Endothelial cell of umbilical vein (primary cell): ENCODE measurements around the gene SLC30A10. TPM values are rescaled to one million over a fixed set of nuclear protein-coding genes. Genes with fewer than 3 reads are reported as not detected.

Source experiments
- BruUV-seq: library from RNA; stranded (reverse); fragments of 400-500 nt; replicated peaks from 2 replicates; lab custom pipeline; 2021; lab: Mats Ljungman, UMichigan
- CTCF ChIA-PET: fragments of 300-600, 350-600 bp; sonication (Branson Sonifier 250); formaldehyde crosslinking; loops from one replicate; lab custom pipeline; 2021; ENCODE audit warnings: antibody characterized with exemption, inconsistent platforms; lab: Charles Lee
- POLR2A ChIA-PET: fragments of 300-600, 350-600 bp; sonication (Branson Sonifier 250); formaldehyde crosslinking; loops from one replicate; lab custom pipeline; 2021; ENCODE audit warnings: antibody characterized with exemption, inconsistent platforms; lab: Charles Lee
- DNase-seq: peaks from one replicate; pipeline ENCODE4 v3.0.0-alpha.2; 2011; ENCODE audit warnings: low read depth, low spot score
- FAIRE-seq: peaks from 2 replicates; lab custom pipeline; 2011; peaks lifted over from hg19 to GRCh38; lab: Jason Lieb, UNC
- H2AFZ ChIP-seq: 2 replicates; pipeline ENCODE4 v1.6.0; 2012; ENCODE audit warnings: low read depth, low read length, control low read depth, inconsistent platforms
- H3K27ac ChIP-seq: 2 replicates; pipeline ENCODE4 v1.5.1; 2011; ENCODE audit warnings: low read depth, mild to moderate bottlenecking, control low read depth, low read length, moderate library complexity; ENCODE audit not compliant: insufficient read depth
- H3K27me3 ChIP-seq, 2 experiments: 2 replicates each; pipeline versions ENCODE4 v1.6.0 to v1.6.1; 2011; ENCODE audit warnings: low read length in 2 of 2, mixed read lengths in 1 of 2; ENCODE audit not compliant: control insufficient read depth in 2 of 2, insufficient read depth in 2 of 2
- H3K36me3 ChIP-seq, 2 experiments: 2 replicates in 1 of 2; 3 replicates in 1 of 2; pipeline ENCODE4 v1.5.1; 2011; ENCODE audit warnings: low read length in 2 of 2, mild to moderate bottlenecking in 1 of 2, moderate library complexity in 1 of 2; ENCODE audit not compliant: control insufficient read depth in 2 of 2, insufficient read depth in 2 of 2; ENCODE audit errors: extremely low read depth in 1 of 2
- H3K4me1 ChIP-seq: 3 replicates; pipeline ENCODE4 v1.5.1; 2011; ENCODE audit warnings: mild to moderate bottlenecking, low read length; ENCODE audit not compliant: control insufficient read depth, insufficient read depth; ENCODE audit errors: extremely low read depth
- H3K4me2 ChIP-seq: 2 replicates; pipeline ENCODE4 v1.6.1; 2011; ENCODE audit warnings: low read length, control low read depth, mixed read lengths; ENCODE audit not compliant: insufficient read depth
- H3K4me3 ChIP-seq, 3 experiments: fragments of 200-600 bp in 1 of 3; sonication (generic), shearing (Covaris generic) in 1 of 3; replicated peaks in 1 of 3; 2 replicates each; pipeline ENCODE4 v1.5.1; 2011 to 2016; ENCODE audit warnings: control low read depth in 3 of 3, low read length in 3 of 3, mild to moderate bottlenecking in 2 of 3, inconsistent platforms in 1 of 3, low read depth in 1 of 3, moderate library complexity in 1 of 3; ENCODE audit not compliant: insufficient read depth in 1 of 3
- H3K79me2 ChIP-seq: 2 replicates; pipeline ENCODE4 v1.6.0; 2012; ENCODE audit warnings: low read length, inconsistent platforms; ENCODE audit not compliant: control insufficient read depth, insufficient read depth
- H3K9ac ChIP-seq: replicated peaks from 2 replicates; pipeline ENCODE3; 2011; ENCODE audit warnings: low read length, control low read depth; ENCODE audit not compliant: insufficient read depth; ENCODE audit errors: extremely low read depth
- H3K9me1 ChIP-seq: replicated peaks from 3 replicates; pipeline ENCODE4 v1.6.0; 2011; ENCODE audit warnings: mild to moderate bottlenecking, low read length; ENCODE audit not compliant: control insufficient read depth, insufficient read depth; ENCODE audit errors: extremely low read depth
- H3K9me3 ChIP-seq: replicated peaks from 2 replicates; pipeline ENCODE4 v1.5.1; 2012; ENCODE audit warnings: low read length, inconsistent platforms; ENCODE audit not compliant: control insufficient read depth, insufficient read depth
- H4K20me1 ChIP-seq: replicated peaks from 2 replicates; pipeline ENCODE3; 2011; ENCODE audit warnings: mild to moderate bottlenecking, low read length; ENCODE audit not compliant: control insufficient read depth, insufficient read depth; ENCODE audit errors: extremely low read depth
- EZH2 ChIP-seq: IDR thresholded peaks from 2 replicates; pipeline ENCODE4 v1.6.1; 2012; ENCODE audit warnings: borderline replicate concordance, low read depth, mild to moderate bottlenecking, moderate library complexity, low read length, inconsistent platforms; ENCODE audit not compliant: severe bottlenecking
- FOS ChIP-seq: IDR thresholded peaks from 2 replicates; pipeline ENCODE4 v1.6.1; 2011; ENCODE audit warnings: mild to moderate bottlenecking, low read length, moderate library complexity, borderline replicate concordance; ENCODE audit not compliant: insufficient read depth
- GATA2 ChIP-seq: IDR thresholded peaks from 2 replicates; pipeline ENCODE4 v1.7.0; 2011; ENCODE audit warnings: low read depth, mild to moderate bottlenecking, moderate library complexity, mixed read lengths, low read length; ENCODE audit not compliant: insufficient read length, insufficient read depth
- JUN ChIP-seq: IDR thresholded peaks from 2 replicates; pipeline ENCODE4 v1.6.1; 2011; ENCODE audit warnings: borderline replicate concordance, low read depth; ENCODE audit not compliant: insufficient read length, insufficient read depth
- MYC ChIP-seq: IDR thresholded peaks from one replicate; pipeline ENCODE4 v1.6.1; 2011; ENCODE audit warnings: mild to moderate bottlenecking, low read depth, low read length
- POLR2A ChIP-seq: IDR thresholded peaks from 2 replicates; pipeline ENCODE4 v1.6.1; 2012; ENCODE audit warnings: low read depth, mild to moderate bottlenecking, control low read depth, low read length
- POLR2AphosphoS5 ChIP-seq: IDR thresholded peaks from 2 replicates; pipeline ENCODE4 v1.6.1; 2012; ENCODE audit warnings: low read depth, mild to moderate bottlenecking, control low read depth, low read length, moderate library complexity; ENCODE audit not compliant: insufficient read depth
- dilution Hi-C: fragments of 300-500 bp; cut with MboI; formaldehyde crosslinking; loops from one replicate; pipeline ENCODE4 v1.15.0; 2019; ENCODE audit warnings: low sequenced_read_pairs; ENCODE audit not compliant: extremely low pct_ligation_motif_present
- intact Hi-C: fragments of 100-400 bp; cut with micrococcal nuclease; formaldehyde crosslinking; loops from one replicate; pipeline ENCODE4 v1.10.0; 2022
- polyA plus RNA-seq, 4 experiments: library from polyadenylated mRNA; depleted of rRNA in 3 of 4; stranded (reverse) in 3 of 4; unstranded in 1 of 4; fragments of >200 nt; gene quantifications; 2 replicates each; pipeline versions ENCODE4 v1.2.1 to v1.2.3, GENCODE V29; 2011 to 2012; ENCODE audit warnings: missing spikeins in 1 of 4
- total RNA-seq: library from RNA; stranded (reverse); gene quantifications from 2 replicates; pipeline ENCODE4 v1.2.3, GENCODE V29; 2021
- TF ChIP-seq, protein P1 (sequence below): IDR thresholded peaks from 2 replicates; pipeline ENCODE4 v1.6.1; 2011; ENCODE audit not compliant: insufficient read depth, insufficient read length
- TF ChIP-seq, protein P2 (sequence below), 2 donors: IDR thresholded peaks; 1 replicate in 1 of 2; 2 replicates in 1 of 2; pipeline ENCODE4 v1.5.1; 2011; ENCODE audit warnings: low read length in 2 of 2, mild to moderate bottlenecking in 2 of 2, moderate library complexity in 2 of 2, control low read depth in 1 of 2, inconsistent platforms in 1 of 2, low read depth in 1 of 2; ENCODE audit not compliant: insufficient read depth in 1 of 2; ENCODE audit errors: extremely low read depth in 1 of 2

The SLC30A10 gene
- total and polyA plus RNA-seq, 2 donors (not counting 3 experiments of a cell fraction or from before 2014, with no cell fraction given), result not detected

DNA sequence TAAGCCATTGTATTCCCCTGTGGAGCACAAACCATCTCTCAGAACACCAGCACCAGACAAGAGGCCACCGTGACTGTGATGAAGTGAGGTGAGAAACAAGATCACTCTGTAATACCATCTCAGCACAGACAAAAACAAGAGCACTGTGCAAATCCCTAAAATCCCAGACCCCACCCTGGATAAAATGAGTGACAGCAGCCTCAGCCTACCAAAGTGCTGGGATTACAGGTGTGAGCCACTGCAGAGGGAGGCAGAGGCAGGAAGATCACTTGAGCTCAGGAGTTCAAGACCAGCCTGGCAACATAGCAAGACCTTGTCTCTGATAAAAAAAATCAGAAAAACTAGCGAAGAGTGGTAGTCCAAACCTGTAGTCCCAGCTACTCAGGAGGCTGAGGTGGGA, 23.4 kb downstream of the SLC30A10 start:
- intact Hi-C loops, result no loop called here
- CTCF ChIA-PET, result interaction anchor here (0.6 kb wide), 1 partner anchor 347 kb away, joined by 3 read pairs; no protein-coding TSS in a partner anchor

More for the DNA sequence above, 23.4 kb downstream of the SLC30A10 start:
- Histone ChIP-seq H3K9ac (no peak overlapping the region), H3K4me1 (peaks cover 4% of the 10 kb centered on the region), H3K4me2 (no peak overlapping the region), H3K79me2 (no peaks in the 10 kb centered on the region), H4K20me1 (no peaks in the 10 kb centered on the region), H3K27me3 (no peaks in the 10 kb centered on the region), H3K9me1 (no peaks in the 10 kb centered on the region), H3K4me3 (no peak overlapping the region), H3K36me3 (no peaks in the 10 kb centered on the region), H3K27ac (no peak overlapping the region), H2AFZ (no peak overlapping the region), H3K9me3 (no peaks in the 10 kb centered on the region)
- DNase-seq (no peak), FAIRE-seq (no peak)
- dilution Hi-C loops, result no loop called here
- no TSS peak for BruUV-seq
- TF ChIP-seq, protein P1, sequence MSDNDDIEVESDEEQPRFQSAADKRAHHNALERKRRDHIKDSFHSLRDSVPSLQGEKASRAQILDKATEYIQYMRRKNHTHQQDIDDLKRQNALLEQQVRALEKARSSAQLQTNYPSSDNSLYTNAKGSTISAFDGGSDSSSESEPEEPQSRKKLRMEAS, result no peak
- no peak for TF ChIP-seq JUN
- no peak for TF ChIP-seq POLR2AphosphoS5
- no peak for TF ChIP-seq EZH2
- no peak for TF ChIP-seq GATA2
- no peak for TF ChIP-seq FOS
- TF ChIP-seq POLR2A, result no peak
- no peak for TF ChIP-seq MYC
- TF ChIP-seq, protein P2, sequence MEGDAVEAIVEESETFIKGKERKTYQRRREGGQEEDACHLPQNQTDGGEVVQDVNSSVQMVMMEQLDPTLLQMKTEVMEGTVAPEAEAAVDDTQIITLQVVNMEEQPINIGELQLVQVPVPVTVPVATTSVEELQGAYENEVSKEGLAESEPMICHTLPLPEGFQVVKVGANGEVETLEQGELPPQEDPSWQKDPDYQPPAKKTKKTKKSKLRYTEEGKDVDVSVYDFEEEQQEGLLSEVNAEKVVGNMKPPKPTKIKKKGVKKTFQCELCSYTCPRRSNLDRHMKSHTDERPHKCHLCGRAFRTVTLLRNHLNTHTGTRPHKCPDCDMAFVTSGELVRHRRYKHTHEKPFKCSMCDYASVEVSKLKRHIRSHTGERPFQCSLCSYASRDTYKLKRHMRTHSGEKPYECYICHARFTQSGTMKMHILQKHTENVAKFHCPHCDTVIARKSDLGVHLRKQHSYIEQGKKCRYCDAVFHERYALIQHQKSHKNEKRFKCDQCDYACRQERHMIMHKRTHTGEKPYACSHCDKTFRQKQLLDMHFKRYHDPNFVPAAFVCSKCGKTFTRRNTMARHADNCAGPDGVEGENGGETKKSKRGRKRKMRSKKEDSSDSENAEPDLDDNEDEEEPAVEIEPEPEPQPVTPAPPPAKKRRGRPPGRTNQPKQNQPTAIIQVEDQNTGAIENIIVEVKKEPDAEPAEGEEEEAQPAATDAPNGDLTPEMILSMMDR (IDR thresholded peaks at IDR 0.05; ENCODE audit: extremely low read depth in 1 of 2, insufficient read depth in 1 of 2, low read depth in 1 of 2, low read length in 2 of 2), result no peak
- POLR2A ChIA-PET, result no interaction called here
